Peyer's patch (tissue), 4 donors: Measurements from ENCODE around the gene ADAMTS2.

Source experiments
- CTCF ChIP-seq, 6 experiments: fragments of 450-650 bp in 4 of 6; fragments of 200-600 bp in 2 of 6; sonication (generic) in 1 of 6; IDR thresholded peaks; one replicate each; pipeline ENCODE4 v1.5.1; 2017 to 2019; ENCODE audit warnings: antibody characterized with exemption in 6 of 6, mild to moderate bottlenecking in 3 of 6, moderate library complexity in 1 of 6
- POLR2A ChIP-seq, 2 donors: fragments of 450-650 bp; IDR thresholded peaks; one replicate each; pipeline ENCODE4 v1.5.1; 2017; ENCODE audit warnings: antibody characterized with exemption in 2 of 2, mild to moderate bottlenecking in 2 of 2, moderate library complexity in 2 of 2

- TF ChIP-seq CTCF (IDR thresholded peaks at IDR 0.05) (no peak), POLR2A (IDR thresholded peaks at IDR 0.05) (no peak)
Measured at GRCh38 chr5:179141867-179142266, 203.4 kb downstream of the ADAMTS2 start.
